GM12878 (cell line): ENCODE results near the gene BRINP2.

ENCODE experiments used
- BHLHE40 ChIP-seq, 2 experiments: fragments of 450-650 bp in 1 of 2; IDR thresholded peaks; 2 replicates each; pipeline ENCODE4 v1.6.1; 2011 to 2017; ENCODE audit warnings: low read depth in 2 of 2, borderline replicate concordance in 1 of 2, improper control_type of control experiment in 1 of 2, low read length in 1 of 2, mild to moderate bottlenecking in 1 of 2
- CHD2 ChIP-seq: IDR thresholded peaks from 2 replicates; pipeline ENCODE4 v1.6.1; 2011; ENCODE audit warnings: low read depth, low read length, improper control_type of control experiment, borderline replicate concordance
- CTCF ChIP-seq, 3 experiments: IDR thresholded peaks in 2 of 3; conservative IDR thresholded peaks in 1 of 3; 2 replicates each; pipeline ENCODE4 v1.5.1; 2011; ENCODE audit warnings: low read depth in 3 of 3, low read length in 3 of 3, mild to moderate bottlenecking in 3 of 3, control low read depth in 2 of 3, moderate library complexity in 2 of 3, inconsistent platforms in 1 of 3, mixed read lengths in 1 of 3; ENCODE audit not compliant: control insufficient read depth in 2 of 3, insufficient read depth in 1 of 3; ENCODE audit errors: extremely low read depth in 1 of 3
- ESRRA ChIP-seq: IDR thresholded peaks from 2 replicates; pipeline ENCODE4 v1.6.1; 2012; ENCODE audit warnings: mild to moderate bottlenecking, low read length, improper control_type of control experiment
- NBN ChIP-seq: fragments of 450-650 bp; IDR thresholded peaks from 2 replicates; pipeline ENCODE4 v1.6.1; 2016
- NFYB ChIP-seq: IDR thresholded peaks from 2 replicates; pipeline ENCODE4 v1.6.1; 2011; ENCODE audit warnings: low read depth, mild to moderate bottlenecking, low read length, improper control_type of control experiment, moderate library complexity; ENCODE audit not compliant: insufficient read depth
- POLR2A ChIP-seq: IDR thresholded peaks from 2 replicates; pipeline ENCODE4 v1.6.1; 2011; ENCODE audit warnings: low read depth, mild to moderate bottlenecking, low read length
- USF2 ChIP-seq: IDR thresholded peaks from 2 replicates; pipeline ENCODE4 v1.6.1; 2011; ENCODE audit warnings: low read depth, low read length, improper control_type of control experiment, borderline replicate concordance
- YY1 ChIP-seq: IDR thresholded peaks from 2 replicates; pipeline ENCODE4 v1.6.1; 2011; ENCODE audit warnings: low read depth, mild to moderate bottlenecking, low read length
- ZZZ3 ChIP-seq: IDR thresholded peaks from 2 replicates; pipeline ENCODE4 v1.6.1; 2011; ENCODE audit warnings: low read depth; ENCODE audit not compliant: control insufficient read depth, insufficient read length

GRCh38 chr1:177246710-177247580 lies 76.2 kb downstream of the BRINP2 start:
- no peak for TF ChIP-seq BHLHE40 (IDR thresholded peaks at IDR 0.05; ENCODE audit: borderline replicate concordance in 1 of 2, low read depth in 2 of 2, low read length in 1 of 2)
- TF ChIP-seq USF2 = no peak
- no peak for TF ChIP-seq ZZZ3
- TF ChIP-seq NFYB = no peak
- no peak for TF ChIP-seq POLR2A
- TF ChIP-seq YY1 = no peak
- no peak for TF ChIP-seq CTCF (IDR thresholded peaks at IDR 0.05 in 2 of 3, conservative IDR thresholded peaks at IDR 0.05 in 1 of 3; ENCODE audit: control insufficient read depth in 2 of 3, extremely low read depth in 1 of 3, insufficient read depth in 1 of 3, low read depth in 3 of 3, low read length in 3 of 3)
- no peak for TF ChIP-seq NBN
- TF ChIP-seq CHD2 = no peak
- no peak for TF ChIP-seq ESRRA
